Stimulated activated effector memory CD8-positive, alpha-beta T cell treated with anti-CD3 and anti-CD28 coated beads, Interleukin-12 subunit alpha, Interleukin-12 subunit beta, amount 100 ng/mL, for 72 hours (primary cell): Measurements from ENCODE around the gene COMMD10.

Experiments
- ATAC-seq: fragments of 150-1000 bp; cut with Tn5 transposase; 2 replicates; pipeline ENCODE4 v1.10.0; 2021
- DNase-seq, 2 donors: peaks; one replicate each; pipeline ENCODE4 v3.0.0; 2021 to 2022; ENCODE audit warnings: low spot score in 2 of 2
- H3K27ac Mint-ChIP-seq: one replicate; pipeline ENCODE4 v1.8.0; 2022; ENCODE audit warnings: mild to moderate bottlenecking, mixed read lengths
- H3K36me3 Mint-ChIP-seq: one replicate; pipeline ENCODE4 v1.8.0; 2022; ENCODE audit warnings: mild to moderate bottlenecking, mixed read lengths
- H3K4me1 Mint-ChIP-seq: one replicate; pipeline ENCODE4 v1.8.0; 2022; ENCODE audit warnings: mixed read lengths
- H3K4me3 Mint-ChIP-seq: one replicate; pipeline ENCODE4 v1.8.0; 2022; ENCODE audit warnings: mild to moderate bottlenecking, mixed read lengths
- H3K9me3 Mint-ChIP-seq: one replicate; pipeline ENCODE4 v1.8.0; 2022; ENCODE audit warnings: mixed read lengths

The COMMD10 gene

GRCh38 chr5:116280149-116280803 lies 195.5 kb downstream of the COMMD10 start:
- Mint-ChIP-seq H3K36me3 (no peaks in the 10 kb centered on the region), H3K9me3 (peaks cover 6% of the 10 kb centered on the region), H3K27ac (no peak overlapping the region), H3K4me3 (no peak overlapping the region), H3K4me1 (no peaks in the 10 kb centered on the region)
- ATAC-seq = no peak
- DNase-seq = no peak

GRCh38 chr5:116281309-116281708 lies 196.5 kb downstream of the COMMD10 start:
- no peak overlapping the region for H3K4me3 Mint-ChIP-seq
- no peaks in the 10 kb centered on the region for H3K4me1 Mint-ChIP-seq
- H3K9me3 Mint-ChIP-seq = peaks cover 8% of the 10 kb centered on the region
- DNase-seq (no peak), ATAC-seq (no peak)
- H3K36me3 Mint-ChIP-seq = no peaks in the 10 kb centered on the region
- no peak overlapping the region for H3K27ac Mint-ChIP-seq

GRCh38 chr5:116288524-116288923 lies 203.7 kb downstream of the COMMD10 start:
- Mint-ChIP-seq H3K4me3 (no peak overlapping the region), H3K36me3 (peaks cover 17% of the 10 kb centered on the region), H3K4me1 (no peaks in the 10 kb centered on the region), H3K27ac (no peak overlapping the region), H3K9me3 (peaks cover 20% of the 10 kb centered on the region)
- DNase-seq (no peak), ATAC-seq (no peak)

- ATAC-seq = no peak
- H3K4me1 Mint-ChIP-seq = no peaks in the 10 kb centered on the region
- H3K4me3 Mint-ChIP-seq = no peak overlapping the region
- no peak overlapping the region for H3K27ac Mint-ChIP-seq
- no peak for DNase-seq
- H3K36me3 Mint-ChIP-seq = peaks cover 22% of the 10 kb centered on the region
- H3K9me3 Mint-ChIP-seq = peaks cover 20% of the 10 kb centered on the region
Measured at GRCh38 chr5:116289276-116289675, 204.5 kb downstream of the COMMD10 start.

- Mint-ChIP-seq H3K4me1 (no peaks in the 10 kb centered on the region), H3K36me3 (peaks cover 22% of the 10 kb centered on the region), H3K27ac (no peak overlapping the region), H3K4me3 (no peak overlapping the region), H3K9me3 (peaks cover 19% of the 10 kb centered on the region)
- DNase-seq (no peak), ATAC-seq (no peak)
Measured at GRCh38 chr5:116291271-116291670, 206.4 kb downstream of the COMMD10 start.

- Mint-ChIP-seq H3K9me3 (peaks cover 17% of the 10 kb centered on the region), H3K27ac (no peak overlapping the region), H3K4me3 (no peak overlapping the region), H3K36me3 (peaks cover 25% of the 10 kb centered on the region), H3K4me1 (no peaks in the 10 kb centered on the region)
- DNase-seq = no peak
- ATAC-seq = no peak
Measured at GRCh38 chr5:116292321-116292720, 207.5 kb downstream of the COMMD10 start.

- Mint-ChIP-seq H3K9me3 (peaks cover 8% of the 10 kb centered on the region), H3K27ac (no peak overlapping the region), H3K4me1 (no peaks in the 10 kb centered on the region), H3K4me3 (no peak overlapping the region), H3K36me3 (peaks cover 53% of the 10 kb centered on the region)
- DNase-seq = no peak
- no peak for ATAC-seq
Measured at GRCh38 chr5:116296335-116297072, 211.7 kb downstream of the COMMD10 start.

- peaks cover 8% of the 10 kb centered on the region for H3K9me3 Mint-ChIP-seq
- H3K27ac Mint-ChIP-seq = no peak overlapping the region
- no peaks in the 10 kb centered on the region for H3K4me1 Mint-ChIP-seq
- peaks cover 45% of the 10 kb centered on the region for H3K36me3 Mint-ChIP-seq
- DNase-seq (no peak), ATAC-seq (no peak)
- H3K4me3 Mint-ChIP-seq = no peak overlapping the region
Measured at GRCh38 chr5:116297296-116297814, 212.5 kb downstream of the COMMD10 start.

GRCh38 chr5:116299746-116300640 lies 215.2 kb downstream of the COMMD10 start:
- H3K36me3 Mint-ChIP-seq = peaks cover 34% of the 10 kb centered on the region
- ATAC-seq (no peak), DNase-seq (no peak)
- H3K4me3 Mint-ChIP-seq = no peak overlapping the region
- peaks cover 14% of the 10 kb centered on the region for H3K9me3 Mint-ChIP-seq
- no peaks in the 10 kb centered on the region for H3K4me1 Mint-ChIP-seq
- H3K27ac Mint-ChIP-seq = no peak overlapping the region

- no peaks in the 10 kb centered on the region for H3K4me1 Mint-ChIP-seq
- ATAC-seq (no peak), DNase-seq (no peak)
- H3K27ac Mint-ChIP-seq = no peak overlapping the region
- peaks cover 45% of the 10 kb centered on the region for H3K36me3 Mint-ChIP-seq
- H3K9me3 Mint-ChIP-seq = peaks cover 20% of the 10 kb centered on the region
- H3K4me3 Mint-ChIP-seq = no peak overlapping the region
Measured at GRCh38 chr5:116301110-116301509, 216.3 kb downstream of the COMMD10 start.

- DNase-seq (no peak), ATAC-seq (no peak)
- peaks cover 32% of the 10 kb centered on the region for H3K36me3 Mint-ChIP-seq
- no peak overlapping the region for H3K4me3 Mint-ChIP-seq
- no peaks in the 10 kb centered on the region for H3K4me1 Mint-ChIP-seq
- H3K27ac Mint-ChIP-seq = no peak overlapping the region
- peaks cover 20% of the 10 kb centered on the region for H3K9me3 Mint-ChIP-seq
Measured at GRCh38 chr5:116303340-116303739, 218.5 kb downstream of the COMMD10 start.

GRCh38 chr5:116303810-116304209 lies 219.0 kb downstream of the COMMD10 start:
- no peak for ATAC-seq
- peaks cover 29% of the 10 kb centered on the region for H3K36me3 Mint-ChIP-seq
- DNase-seq = no peak
- peaks cover 20% of the 10 kb centered on the region for H3K9me3 Mint-ChIP-seq
- H3K27ac Mint-ChIP-seq = no peak overlapping the region
- no peaks in the 10 kb centered on the region for H3K4me1 Mint-ChIP-seq
- no peak overlapping the region for H3K4me3 Mint-ChIP-seq

GRCh38 chr5:116305899-116306298 lies 221.1 kb downstream of the COMMD10 start:
- H3K9me3 Mint-ChIP-seq = peaks cover 23% of the 10 kb centered on the region
- H3K4me3 Mint-ChIP-seq = no peak overlapping the region
- no peak overlapping the region for H3K27ac Mint-ChIP-seq
- DNase-seq = no peak
- no peak for ATAC-seq
- H3K4me1 Mint-ChIP-seq = no peaks in the 10 kb centered on the region
- peaks cover 14% of the 10 kb centered on the region for H3K36me3 Mint-ChIP-seq

- Mint-ChIP-seq H3K9me3 (peaks cover 23% of the 10 kb centered on the region), H3K27ac (no peak overlapping the region), H3K4me3 (no peak overlapping the region), H3K36me3 (peaks cover 17% of the 10 kb centered on the region), H3K4me1 (no peaks in the 10 kb centered on the region)
- DNase-seq = no peak
- no peak for ATAC-seq
Measured at GRCh38 chr5:116306846-116307245, 222.0 kb downstream of the COMMD10 start.

- Mint-ChIP-seq H3K4me1 (peaks cover 11% of the 10 kb centered on the region), H3K4me3 (no peak overlapping the region), H3K9me3 (peaks cover 25% of the 10 kb centered on the region), H3K27ac (no peak overlapping the region), H3K36me3 (peaks cover 24% of the 10 kb centered on the region)
- DNase-seq (no peak), ATAC-seq (no peak)
Measured at GRCh38 chr5:116308391-116308790, 223.6 kb downstream of the COMMD10 start.
